GM19438 (cell line): ENCODE data around the gene PTK6.
"Not testable (repeated sequence)": the region's sequence is repeated elsewhere in the genome, so short reads cannot be mapped to it uniquely, and the experiment has no call there.

Source experiments
- ATAC-seq: cut with Tn5 transposase; IDR thresholded peaks from one replicate; pipeline ENCODE4 v1.9.1; 2021; ENCODE audit warnings: low read depth; ENCODE audit not compliant: unreplicated experiment

PTK6 gene

GRCh38 chr20:63517376-63518309, 19.5 kb downstream of the PTK6 start:
- no peak for ATAC-seq

GRCh38 chr20:63514520-63514919, 22.7 kb downstream of the PTK6 start:
- not testable (repeated sequence) for ATAC-seq

- no peak for ATAC-seq
These were observed 24.0 kb downstream of the PTK6 start for GRCh38 chr20:63513207-63513606.

- no peak for ATAC-seq
These were observed 28.1 kb downstream of the PTK6 start for GRCh38 chr20:63509088-63509564.

GRCh38 chr20:63508072-63508768, 29.0 kb downstream of the PTK6 start:
- ATAC-seq, result no peak

GRCh38 chr20:63507083-63507743, 30.0 kb downstream of the PTK6 start:
- no peak for ATAC-seq

GRCh38 chr20:63505723-63506122, 31.5 kb downstream of the PTK6 start:
- no peak for ATAC-seq

- no peak for ATAC-seq
These were observed 31.9 kb downstream of the PTK6 start for GRCh38 chr20:63505281-63505680.

- ATAC-seq, result no peak
These were observed 32.5 kb downstream of the PTK6 start for GRCh38 chr20:63504642-63505041.

GRCh38 chr20:63503524-63503923, 33.7 kb downstream of the PTK6 start:
- ATAC-seq, result no peak

- no peak for ATAC-seq
These were observed 34.5 kb downstream of the PTK6 start for GRCh38 chr20:63502671-63503172.

- no peak for ATAC-seq
These were observed 35.1 kb downstream of the PTK6 start for GRCh38 chr20:63501818-63502670.

GRCh38 chr20:63500902-63501817, 36.0 kb downstream of the PTK6 start:
- no peak for ATAC-seq

GRCh38 chr20:63500151-63500901, 36.9 kb downstream of the PTK6 start:
- ATAC-seq, result no peak

GRCh38 chr20:63499338-63499969, 37.7 kb downstream of the PTK6 start:
- no peak for ATAC-seq

GRCh38 chr20:63498960-63499337, 38.2 kb downstream of the PTK6 start, which contains the start of gene EEF1A2:
TSS of gene EEF1A2 (minus strand) at chr20:63499083. CDS start at chr20:63497763, 1,320 bp downstream.
- ATAC-seq, result no peak
